ENCODE measurements around the gene DOC2A.

- no peak for TF ChIP-seq CTCF (conservative IDR thresholded peaks at IDR 0.05; ENCODE audit: low read depth in 2 of 2)
- no peak for TF ChIP-seq CREB1 (CRISPR knock-in tag; IDR thresholded peaks at IDR 0.05; ENCODE audit: low read depth)
- TF ChIP-seq POLR2AphosphoS5 (IDR thresholded peaks at IDR 0.05; ENCODE audit: low read depth), result no peak
- TF ChIP-seq EZH2 (IDR thresholded peaks at IDR 0.05; ENCODE audit: low read depth, unreplicated experiment), result no peak
- TF ChIP-seq REST (IDR thresholded peaks at IDR 0.05; ENCODE audit: unreplicated experiment), result no peak
- no peak for TF ChIP-seq ZNF462 (CRISPR knock-in tag; IDR thresholded peaks at IDR 0.05)
- TF ChIP-seq NANOG (IDR thresholded peaks at IDR 0.05; ENCODE audit: borderline replicate concordance), result no peak
Observed at GRCh38 chr16:29962344-29962994, 48.4 kb downstream of the DOC2A start.

Data from GM23338 (cell line).